GM18517 (cell line): ENCODE data around the gene GGA2.

ENCODE experiments used
- ATAC-seq: cut with Tn5 transposase; IDR thresholded peaks from one replicate; pipeline ENCODE4 v1.9.1; 2021; ENCODE audit warnings: mild to moderate bottlenecking, moderate library complexity; ENCODE audit not compliant: unreplicated experiment

GGA2 gene

DNA sequence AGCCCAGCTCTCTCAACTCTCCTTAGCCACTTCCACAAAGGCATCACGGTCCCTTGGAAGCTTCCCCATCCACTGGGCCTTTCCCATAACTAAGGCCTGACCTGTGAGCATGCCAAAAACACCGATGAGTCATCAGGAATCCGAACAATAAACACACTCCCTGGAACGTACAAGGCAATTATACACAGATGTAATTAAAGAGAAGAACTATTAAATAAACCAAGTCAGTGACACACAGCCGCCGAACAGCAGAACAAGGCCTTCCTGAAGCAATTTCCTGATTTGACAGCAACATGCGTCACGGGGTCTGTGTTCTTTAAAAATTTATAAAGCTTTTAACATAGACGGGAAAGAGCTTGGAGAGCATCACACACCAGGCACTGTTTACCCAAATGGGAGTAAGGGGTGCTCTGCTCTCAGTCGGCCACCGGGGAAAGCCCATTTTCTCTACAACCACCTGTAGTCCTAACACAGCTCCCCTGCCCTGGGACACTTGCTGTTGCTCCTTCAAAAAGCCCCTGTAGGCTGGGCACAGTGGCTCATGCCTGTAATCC, 86.7 kb downstream of the GGA2 start:
- no peak for ATAC-seq

DNA sequence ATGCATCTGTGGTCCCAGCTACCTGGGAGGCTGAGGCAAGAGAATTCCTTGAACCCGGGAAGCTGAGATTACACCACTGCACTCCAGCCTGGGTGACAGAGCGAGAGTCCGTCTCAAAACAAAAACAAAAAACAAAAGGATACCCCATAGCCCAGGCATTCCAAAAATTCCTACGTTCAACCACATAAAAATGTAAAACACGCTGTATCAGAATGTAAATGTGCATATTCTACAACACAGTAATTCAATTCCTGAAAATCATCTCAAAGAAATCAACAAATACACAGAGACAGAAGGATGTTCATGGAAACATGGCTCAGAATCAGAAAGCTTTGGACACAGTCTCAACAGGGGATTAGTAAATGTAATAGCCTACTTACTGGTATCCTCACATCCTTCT, 90.3 kb downstream of the GGA2 start:
- no peak for ATAC-seq

DNA sequence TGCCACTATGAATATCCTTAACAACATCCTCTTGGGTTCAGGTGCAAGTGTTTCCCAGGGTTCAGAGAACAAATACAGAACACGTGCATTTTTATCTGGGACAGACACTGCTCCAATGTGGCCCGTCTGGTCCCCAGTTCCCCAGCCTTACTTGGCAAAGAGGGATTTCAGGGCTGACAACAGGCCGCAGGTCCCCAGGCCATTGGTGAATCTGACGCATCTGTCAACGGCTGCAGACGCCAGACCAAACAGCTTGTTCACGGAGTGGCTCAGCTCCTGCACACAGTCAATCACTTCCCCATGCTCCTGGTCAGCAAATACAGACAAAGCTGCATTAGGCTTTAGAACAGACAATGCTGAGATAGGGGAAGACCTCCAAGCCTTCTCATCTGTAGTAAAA, 93.5 kb downstream of the GGA2 start:
- no peak for ATAC-seq

DNA sequence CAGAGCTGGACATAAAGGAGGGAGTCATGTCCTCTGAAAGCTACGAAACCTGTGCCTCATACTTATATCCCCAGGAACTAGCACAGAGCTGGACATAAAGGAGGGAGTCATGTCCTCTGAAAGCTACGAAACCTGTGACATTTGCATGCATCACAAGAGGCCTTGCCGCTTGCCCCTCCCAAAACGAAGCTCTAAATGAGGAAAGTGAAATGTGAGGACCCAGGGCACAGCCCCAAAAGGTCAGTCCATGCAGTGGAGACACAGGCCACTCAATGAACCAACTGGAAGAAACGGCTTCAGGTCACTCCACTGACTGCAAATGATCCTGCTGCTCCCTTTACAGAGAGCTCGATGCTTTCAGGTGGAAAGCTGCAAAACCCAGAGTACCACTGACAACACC, 95.6 kb downstream of the GGA2 start:
- ATAC-seq, result no peak
